Measurements from ENCODE around the gene DSCAM. TPM values are rescaled to one million over a fixed set of nuclear protein-coding genes. Genes with fewer than 3 reads are reported as not detected.

Gene DSCAM
- total and polyA plus RNA-seq, 2 donors (not counting 3 experiments of a cell fraction or from before 2014, with no cell fraction given) = not detected

- peaks cover 6% of the 10 kb centered on the region for H3K9me3 ChIP-seq (replicated peaks; ENCODE audit: control insufficient read depth, insufficient read depth, low read length)
- no peaks in the 10 kb centered on the region for H3K9me1 ChIP-seq (replicated peaks; ENCODE audit: control insufficient read depth, extremely low read depth, insufficient read depth, low read length)
- ChIA-PET CTCF (no interaction called here), POLR2A (no interaction called here)
- no peak overlapping the region for H3K4me3 ChIP-seq (replicated peaks in 1 of 3; ENCODE audit: insufficient read depth in 1 of 3, low read depth in 1 of 3, low read length in 3 of 3)
- H3K9ac ChIP-seq (replicated peaks; ENCODE audit: extremely low read depth, insufficient read depth, low read length) = no peak overlapping the region
- H3K27me3 ChIP-seq (ENCODE audit: control insufficient read depth in 2 of 2, insufficient read depth in 2 of 2, low read length in 2 of 2) = no peaks in the 10 kb centered on the region
- no peak for FAIRE-seq
- H3K4me1 ChIP-seq (ENCODE audit: control insufficient read depth, extremely low read depth, insufficient read depth, low read length) = no peaks in the 10 kb centered on the region
- H3K36me3 ChIP-seq (ENCODE audit: control insufficient read depth in 2 of 2, extremely low read depth in 1 of 2, insufficient read depth in 2 of 2, low read length in 2 of 2) = no peaks in the 10 kb centered on the region
- no peak overlapping the region for H2AFZ ChIP-seq (ENCODE audit: low read depth, low read length)
- H3K79me2 ChIP-seq (ENCODE audit: control insufficient read depth, insufficient read depth, low read length) = no peaks in the 10 kb centered on the region
- TF ChIP-seq, protein P1, sequence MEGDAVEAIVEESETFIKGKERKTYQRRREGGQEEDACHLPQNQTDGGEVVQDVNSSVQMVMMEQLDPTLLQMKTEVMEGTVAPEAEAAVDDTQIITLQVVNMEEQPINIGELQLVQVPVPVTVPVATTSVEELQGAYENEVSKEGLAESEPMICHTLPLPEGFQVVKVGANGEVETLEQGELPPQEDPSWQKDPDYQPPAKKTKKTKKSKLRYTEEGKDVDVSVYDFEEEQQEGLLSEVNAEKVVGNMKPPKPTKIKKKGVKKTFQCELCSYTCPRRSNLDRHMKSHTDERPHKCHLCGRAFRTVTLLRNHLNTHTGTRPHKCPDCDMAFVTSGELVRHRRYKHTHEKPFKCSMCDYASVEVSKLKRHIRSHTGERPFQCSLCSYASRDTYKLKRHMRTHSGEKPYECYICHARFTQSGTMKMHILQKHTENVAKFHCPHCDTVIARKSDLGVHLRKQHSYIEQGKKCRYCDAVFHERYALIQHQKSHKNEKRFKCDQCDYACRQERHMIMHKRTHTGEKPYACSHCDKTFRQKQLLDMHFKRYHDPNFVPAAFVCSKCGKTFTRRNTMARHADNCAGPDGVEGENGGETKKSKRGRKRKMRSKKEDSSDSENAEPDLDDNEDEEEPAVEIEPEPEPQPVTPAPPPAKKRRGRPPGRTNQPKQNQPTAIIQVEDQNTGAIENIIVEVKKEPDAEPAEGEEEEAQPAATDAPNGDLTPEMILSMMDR (IDR thresholded peaks at IDR 0.05; ENCODE audit: extremely low read depth in 1 of 2, insufficient read depth in 1 of 2, low read depth in 1 of 2, low read length in 2 of 2) = no peak
- TF ChIP-seq MAX (IDR thresholded peaks at IDR 0.05; ENCODE audit: insufficient read depth, insufficient read length) (no peak), POLR2AphosphoS5 (IDR thresholded peaks at IDR 0.05; ENCODE audit: insufficient read depth, low read depth, low read length) (no peak), GATA2 (IDR thresholded peaks at IDR 0.05; ENCODE audit: insufficient read depth, insufficient read length, low read depth, low read length) (no peak), EZH2 (IDR thresholded peaks at IDR 0.05; ENCODE audit: borderline replicate concordance, low read depth, low read length, severe bottlenecking) (no peak), MYC (IDR thresholded peaks at IDR 0.05; ENCODE audit: low read depth, low read length) (no peak), FOS (IDR thresholded peaks at IDR 0.05; ENCODE audit: borderline replicate concordance, insufficient read depth, low read length) (no peak), POLR2A (IDR thresholded peaks at IDR 0.05; ENCODE audit: low read depth, low read length) (no peak), JUN (IDR thresholded peaks at IDR 0.05; ENCODE audit: borderline replicate concordance, insufficient read depth, insufficient read length, low read depth) (no peak)
- DNase-seq (ENCODE audit: low read depth, low spot score) = no peak
- H3K27ac ChIP-seq (ENCODE audit: insufficient read depth, low read depth, low read length) = no peak overlapping the region
- dilution Hi-C loops (cut with MboI; ENCODE audit: extremely low pct_ligation_motif_present, low sequenced_read_pairs) = no loop called here
- no TSS peak for BruUV-seq (replicated peaks)
- intact Hi-C loops (cut with micrococcal nuclease) = no loop called here
- no peak overlapping the region for H3K4me2 ChIP-seq (ENCODE audit: insufficient read depth, low read length)
- no peaks in the 10 kb centered on the region for H4K20me1 ChIP-seq (replicated peaks; ENCODE audit: control insufficient read depth, extremely low read depth, insufficient read depth, low read length)
Measured at GRCh38 chr21:40489001-40489400, 358.0 kb downstream of the DSCAM start.
